Stimulated activated CD4-positive, alpha-beta T cell treated with anti-CD3 and anti-CD28 coated beads, Interleukin-12 subunit alpha, Interleukin-12 subunit beta, amount 100 ng/mL, for 48 hours (primary cell): ENCODE results near the gene ARHGEF19.
"Not testable (repeated sequence)": the region's sequence is repeated elsewhere in the genome, so short reads cannot be mapped to it uniquely, and the experiment has no call there.

Source experiments
- DNase-seq, 3 donors: peaks; one replicate each; pipeline ENCODE4 v3.0.0-alpha.2; 2020; ENCODE audit warnings: low read depth in 2 of 3, low spot score in 1 of 3

The ARHGEF19 gene

DNA sequence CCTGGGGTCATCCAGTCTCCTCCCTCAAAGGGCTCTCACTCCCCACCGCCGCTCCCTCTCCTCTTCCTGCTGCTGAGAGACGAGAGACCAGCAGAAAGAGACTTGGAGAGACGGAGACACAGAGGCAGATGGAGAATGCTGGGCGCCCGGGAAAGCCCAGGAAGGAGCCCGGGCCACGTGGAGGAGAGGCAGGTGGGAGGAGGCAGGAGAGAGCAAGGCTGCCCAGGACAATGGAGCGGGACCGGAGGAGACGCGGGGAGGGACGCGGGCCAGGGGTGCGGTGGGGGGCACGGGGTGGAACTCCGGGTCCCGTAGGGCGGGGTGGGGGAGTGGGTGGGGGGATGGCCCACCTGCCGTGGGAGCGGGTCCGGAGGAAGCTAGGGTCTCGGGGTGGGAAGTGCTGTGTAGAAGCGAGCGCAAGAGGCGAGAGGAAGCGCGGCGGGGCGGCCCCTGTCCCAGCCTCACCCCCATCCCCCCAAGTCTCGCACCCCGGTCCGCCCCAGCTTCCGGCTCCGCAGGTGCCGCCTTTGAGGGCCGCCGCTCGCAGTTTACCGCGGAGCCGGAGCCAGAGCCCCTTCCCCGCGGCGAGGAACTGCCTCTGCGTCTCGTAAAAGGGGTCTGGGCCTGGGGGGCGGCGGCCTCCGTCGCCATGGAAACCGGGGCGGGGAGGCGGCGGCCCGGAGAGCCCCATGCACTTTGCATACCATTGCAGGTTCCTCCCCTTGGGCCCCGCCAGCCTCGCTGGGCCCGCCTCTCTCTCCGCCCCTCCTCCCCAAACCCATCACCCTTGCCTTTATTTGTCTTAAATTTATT, 44.9 kb downstream of the ARHGEF19 start:
- peak in 2 of 3 donors; percentile 21 to 37 for DNase-seq

GRCh38 chr1:16166117-16166516, 46.3 kb downstream of the ARHGEF19 start:
- no peak for DNase-seq

DNA sequence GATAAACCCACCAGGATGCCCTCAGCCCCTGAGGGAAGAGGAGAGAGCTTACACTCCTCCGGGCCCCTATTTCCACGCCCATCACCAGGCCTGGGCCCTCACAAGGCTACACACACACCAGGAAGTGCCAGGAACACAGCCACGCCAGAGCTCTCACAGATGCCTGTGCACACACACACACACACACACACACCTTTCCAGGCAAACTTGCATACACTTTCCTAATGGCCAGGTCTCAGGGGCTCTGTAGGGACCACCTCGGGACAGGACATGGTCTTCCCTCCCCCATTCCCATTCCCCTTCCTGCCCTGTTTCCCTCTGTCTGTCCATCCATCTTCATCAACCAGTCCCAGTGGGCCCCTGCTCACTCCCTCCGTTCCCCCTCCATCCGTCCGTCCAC, 46.9 kb downstream of the ARHGEF19 start:
- no peak for DNase-seq

GRCh38 chr1:16165073-16165364, 47.4 kb downstream of the ARHGEF19 start:
- DNase-seq = no peak

- DNase-seq = no peak
Observed at GRCh38 chr1:16164213-16165072, 48.0 kb downstream of the ARHGEF19 start.

- DNase-seq = not testable (repeated sequence)
Observed at GRCh38 chr1:16163608-16164212, 48.7 kb downstream of the ARHGEF19 start.

- DNase-seq = peak in 1 of 3 donors; percentile 44
Observed at GRCh38 chr1:16162163-16162822, 50.2 kb downstream of the ARHGEF19 start.

GRCh38 chr1:16161717-16162116, 50.7 kb downstream of the ARHGEF19 start:
- no peak for DNase-seq

DNA sequence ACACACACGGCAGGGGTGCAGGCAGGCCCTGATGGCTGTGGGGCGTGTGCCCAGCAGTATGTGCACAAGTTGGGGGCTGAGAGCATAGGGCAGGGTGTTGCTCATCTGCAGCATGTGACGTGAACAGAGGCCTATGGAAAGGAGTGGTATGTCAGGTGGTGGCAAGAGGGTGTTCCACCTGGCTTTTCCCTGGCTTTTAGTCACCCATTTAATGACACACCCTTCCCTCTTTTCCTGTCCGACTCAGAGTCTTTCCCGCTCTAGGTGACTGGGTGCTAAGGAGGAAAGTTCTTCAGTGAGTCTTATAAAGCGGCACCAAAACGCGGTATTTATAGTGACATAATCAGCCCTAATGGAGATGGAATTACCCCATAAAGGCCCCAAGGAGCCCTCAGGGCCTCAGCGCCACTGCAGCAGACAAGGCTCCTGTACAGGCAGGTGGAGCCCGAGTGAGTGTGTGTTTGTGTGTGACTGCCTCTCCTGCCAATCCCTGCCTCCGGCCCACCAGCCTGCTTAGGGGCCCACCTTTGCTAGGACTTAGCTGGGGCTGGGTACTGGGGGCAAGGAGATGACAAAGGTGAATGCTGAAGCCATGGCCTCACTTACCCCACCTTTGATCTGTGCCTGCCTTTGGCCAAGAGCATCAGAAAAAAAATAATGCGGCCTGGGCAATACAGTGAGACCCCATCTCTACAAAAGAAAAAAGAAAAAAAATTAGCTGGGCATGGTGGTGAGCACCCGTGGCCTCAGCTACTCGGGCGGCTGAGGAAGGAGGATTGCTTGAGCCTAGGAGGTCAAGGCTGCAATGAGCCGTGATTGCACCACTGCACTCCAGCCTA, 53.2 kb downstream of the ARHGEF19 start:
- DNase-seq = no peak

DNA sequence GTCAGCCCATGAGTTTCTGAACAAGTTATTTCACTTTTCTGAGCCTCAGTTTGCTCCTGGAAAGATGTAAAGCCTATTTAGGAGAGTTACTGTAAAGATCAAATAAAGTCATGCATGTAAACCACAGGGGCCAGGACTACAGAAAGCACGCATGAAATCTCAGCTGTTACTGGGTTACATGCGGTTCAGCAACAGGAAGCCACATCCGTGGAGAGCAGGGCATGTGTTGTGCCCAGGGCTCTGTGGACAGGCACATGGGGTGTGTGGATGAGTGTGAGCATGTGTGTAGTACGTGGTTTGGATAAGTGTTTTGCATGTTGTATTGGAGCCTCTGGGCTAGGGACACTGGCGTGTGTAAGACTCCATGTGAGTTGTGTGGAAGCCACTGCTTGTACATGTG, 54.4 kb downstream of the ARHGEF19 start:
- DNase-seq = no peak

GRCh38 chr1:16156848-16157495, 55.5 kb downstream of the ARHGEF19 start:
- no peak for DNase-seq

- DNase-seq = no peak
Observed at GRCh38 chr1:16155537-16156410, 56.7 kb downstream of the ARHGEF19 start, which contains the start of gene EPHA2. EPHA2 (minus strand) TSS chr1:16156069; CDS start chr1:16155932, 137 bp downstream.

- DNase-seq = no peak
Observed at GRCh38 chr1:16153999-16154673, 58.3 kb downstream of the ARHGEF19 start.

DNA sequence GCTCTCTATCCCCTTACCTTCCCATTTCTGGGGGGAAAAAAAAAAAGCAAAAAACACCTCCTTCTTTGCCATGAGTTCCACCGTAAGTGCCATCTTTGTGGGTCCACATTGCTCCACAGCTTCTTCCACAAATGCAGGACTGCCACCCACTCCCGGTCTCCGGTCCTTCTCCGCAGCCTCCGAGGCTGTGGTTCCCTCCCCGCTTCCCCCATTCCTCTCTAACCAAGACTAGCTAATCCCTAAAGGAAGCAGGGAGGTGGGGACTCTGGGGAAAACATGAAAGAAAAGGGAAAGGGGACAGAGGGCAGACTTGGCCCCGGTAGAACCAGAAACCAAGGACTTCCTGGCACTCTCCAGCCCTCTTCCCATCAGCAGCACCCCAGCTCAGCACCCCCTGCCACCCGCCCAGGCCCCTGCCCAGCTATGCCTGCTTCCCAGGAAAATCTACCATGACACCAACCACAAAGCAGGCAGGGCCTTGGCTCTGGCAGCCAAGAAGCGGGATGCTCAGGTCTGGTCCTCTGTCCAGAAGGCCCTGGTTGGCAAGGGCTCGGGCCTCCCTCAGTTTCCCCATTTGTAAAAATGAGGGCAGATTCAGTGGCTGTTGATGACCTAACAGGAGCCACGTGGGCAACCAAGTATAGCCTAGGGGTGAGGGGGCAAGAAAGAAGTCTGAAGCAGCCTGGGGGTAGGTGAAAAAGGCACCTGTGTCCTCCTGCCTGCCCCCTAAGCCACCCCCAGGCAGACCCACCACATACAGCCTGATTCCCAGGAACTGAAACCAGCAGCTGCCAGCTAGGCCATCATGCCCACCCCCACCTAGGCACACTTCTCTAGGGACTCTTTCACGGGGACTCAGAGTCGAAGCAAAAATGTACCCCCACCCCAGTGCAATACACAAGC, 59.1 kb downstream of the ARHGEF19 start:
- DNase-seq = no peak

DNA sequence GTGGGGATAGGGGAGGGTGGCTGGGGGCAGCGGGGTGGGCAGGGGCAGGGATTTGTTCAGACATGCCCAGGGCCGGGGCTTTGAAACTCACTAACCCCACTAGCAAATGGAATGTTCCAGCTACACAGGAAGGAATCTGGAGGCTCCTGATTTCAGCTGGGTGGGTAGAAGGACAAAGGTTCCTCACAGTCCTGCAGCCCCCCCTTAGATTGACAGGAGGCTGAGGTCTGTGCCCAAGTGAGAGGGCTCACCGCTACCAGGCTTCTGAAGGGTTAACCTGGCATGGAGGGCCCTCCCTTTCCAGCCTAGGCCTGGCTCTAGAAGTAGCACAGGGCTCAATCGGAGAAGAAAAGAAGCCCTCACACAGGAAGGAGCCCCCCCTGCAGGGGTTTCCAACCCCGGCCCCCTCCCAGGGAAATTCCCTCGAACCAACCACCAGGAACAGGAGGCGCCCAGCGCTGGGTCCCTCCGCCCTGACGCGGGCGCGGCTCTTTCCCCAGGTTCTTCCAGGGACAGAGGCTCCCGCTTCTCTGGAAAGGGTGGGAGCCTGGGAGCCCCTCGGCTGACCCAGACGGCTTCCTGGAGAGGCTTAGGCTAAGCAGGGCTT, 59.9 kb downstream of the ARHGEF19 start:
- no peak for DNase-seq

DNA sequence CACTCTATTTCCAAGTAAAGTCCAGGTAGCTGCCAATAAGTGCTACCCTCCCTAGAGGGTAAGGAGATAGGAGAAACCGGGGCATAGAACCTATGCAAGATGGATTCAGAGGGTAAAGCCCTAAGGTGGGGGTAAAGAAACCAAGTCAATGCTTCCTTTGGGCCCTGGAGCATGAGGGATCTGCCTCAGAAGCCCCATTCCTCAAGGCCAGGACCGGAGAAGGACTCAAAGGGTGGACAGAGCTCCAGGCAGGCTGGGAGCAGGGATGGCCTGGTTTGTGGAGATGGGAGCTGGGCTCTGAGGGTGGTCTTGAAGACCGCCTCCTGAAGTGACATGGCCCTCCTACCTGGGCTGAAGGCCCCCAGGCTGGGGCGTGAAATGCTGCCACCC, 60.5 kb downstream of the ARHGEF19 start:
- DNase-seq = no peak
